Measurements from ENCODE around the gene RANBP10.

- TF ChIP-seq CTCF (IDR thresholded peaks at IDR 0.05): no peak
- no peak for TF ChIP-seq POLR2AphosphoS5 (IDR thresholded peaks at IDR 0.05)
Measured at GRCh38 chr16:67685388-67686112, 120.8 kb downstream of the RANBP10 start.
